M059J (cell line): ENCODE measurements around the gene CLSTN2. TPM values are rescaled to one million over a fixed set of nuclear protein-coding genes. Genes with fewer than 3 reads are reported as not detected.
A peak's percentile ranks its signal among the peaks of the same experiment; 100 is the strongest.

ENCODE experiments used
- DNase-seq: peaks from one replicate; pipeline ENCODE4 v3.0.0-alpha.2; 2012; ENCODE audit warnings: low read depth
- total RNA-seq: library from RNA; depleted of rRNA; stranded (reverse); fragments of >200 nt; shearing (Covaris generic); gene quantifications from 2 replicates; pipeline ENCODE4 v1.2.3, GENCODE V29; 2014

The CLSTN2 gene
- total RNA-seq, 1 experiment from 2014 or later: 7.6 TPM

GRCh38 chr3:140146668-140147067, 211.7 kb downstream of the CLSTN2 start:
- DNase-seq: no peak

DNA sequence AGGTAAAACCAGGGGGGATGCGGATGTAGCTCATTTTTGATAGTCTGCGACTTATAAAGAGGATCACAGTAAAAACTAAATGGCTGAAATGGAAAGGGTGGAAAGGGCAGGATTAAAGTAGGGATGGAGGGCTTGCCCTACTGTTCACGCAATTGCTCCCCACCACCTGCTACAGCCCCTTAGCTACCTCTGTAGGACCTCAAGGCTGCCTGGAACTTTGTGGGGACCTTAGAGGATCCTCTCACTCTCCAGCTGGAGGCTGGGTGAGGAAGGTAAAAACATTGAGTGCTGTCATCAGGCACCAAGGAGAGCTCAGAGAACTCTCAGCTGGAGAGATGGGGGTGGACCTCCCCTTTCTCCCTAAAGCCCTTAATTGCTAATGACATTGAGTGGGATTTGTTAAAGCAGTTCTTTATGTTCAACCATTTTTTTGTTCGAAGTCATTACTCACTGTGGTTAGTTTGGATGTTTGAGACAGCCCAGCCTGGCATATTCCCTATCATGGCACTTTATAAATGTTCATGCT, 213.0 kb downstream of the CLSTN2 start:
- DNase-seq: no peak

GRCh38 chr3:140148824-140149390, 213.9 kb downstream of the CLSTN2 start:
- DNase-seq: no peak

GRCh38 chr3:140151321-140151720, 216.3 kb downstream of the CLSTN2 start:
- no peak for DNase-seq

GRCh38 chr3:140152851-140153639, 218.1 kb downstream of the CLSTN2 start:
- peak; percentile 60 for DNase-seq

DNA sequence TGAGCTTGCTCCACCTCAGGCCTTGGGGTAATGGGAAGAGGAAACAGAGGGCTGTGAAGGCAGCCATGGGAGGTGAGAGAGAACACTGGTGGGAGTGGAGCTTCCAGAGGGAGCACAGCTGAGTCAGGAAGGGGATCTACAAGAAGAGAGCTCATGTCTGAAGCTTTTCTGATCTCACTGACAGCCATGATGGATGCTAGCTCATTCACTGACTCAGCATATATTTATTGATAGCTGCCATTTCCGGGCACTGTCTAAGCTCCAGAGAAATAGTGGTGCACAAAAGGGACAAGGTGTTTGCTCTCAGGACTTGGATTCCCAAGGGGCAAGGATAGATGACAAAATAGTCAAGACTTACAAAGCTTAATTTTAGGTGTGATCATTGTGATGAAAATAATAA, 218.8 kb downstream of the CLSTN2 start:
- DNase-seq: no peak

DNA sequence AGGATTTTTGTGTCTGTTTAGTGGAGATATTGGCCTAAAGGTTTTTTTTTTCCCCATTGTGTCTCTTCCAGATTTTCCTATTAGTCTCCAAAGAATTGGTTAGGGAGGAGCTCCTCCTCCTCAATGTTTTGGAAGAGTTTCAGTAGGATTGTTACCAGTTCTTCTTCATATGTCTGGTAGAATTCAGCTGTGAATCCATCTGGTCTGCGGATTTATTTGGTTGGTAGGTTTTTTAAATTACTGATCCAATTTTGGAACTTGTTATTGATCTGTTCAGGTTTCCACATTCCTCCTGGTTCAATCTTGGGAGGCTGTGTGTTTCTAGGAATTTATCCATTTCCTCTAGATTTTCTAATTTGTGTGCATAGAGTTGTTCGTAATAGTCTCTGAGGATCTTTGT, 222.2 kb downstream of the CLSTN2 start:
- DNase-seq: no peak

GRCh38 chr3:140159646-140160045, 224.7 kb downstream of the CLSTN2 start:
- no peak for DNase-seq

GRCh38 chr3:140160553-140160952, 225.6 kb downstream of the CLSTN2 start:
- no peak for DNase-seq

DNA sequence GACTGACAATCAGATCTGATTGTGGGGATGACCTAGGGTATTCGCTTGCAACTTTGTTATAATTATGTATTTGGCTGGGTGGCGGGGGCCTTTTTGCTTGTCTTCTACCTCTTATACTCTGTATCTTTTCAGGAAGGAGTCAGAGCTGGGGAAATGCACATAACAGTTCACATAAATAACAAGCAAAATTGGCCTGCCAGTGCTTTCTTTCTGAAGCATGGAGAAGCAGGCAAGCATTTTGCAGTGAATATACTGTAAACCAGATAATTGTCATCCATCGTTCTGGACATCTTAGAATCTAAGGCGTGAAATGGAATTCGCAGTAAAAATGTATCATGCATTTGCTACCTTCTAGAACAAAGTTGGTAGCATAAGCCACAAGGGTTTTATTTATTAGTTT, 227.6 kb downstream of the CLSTN2 start:
- DNase-seq: no peak

DNA sequence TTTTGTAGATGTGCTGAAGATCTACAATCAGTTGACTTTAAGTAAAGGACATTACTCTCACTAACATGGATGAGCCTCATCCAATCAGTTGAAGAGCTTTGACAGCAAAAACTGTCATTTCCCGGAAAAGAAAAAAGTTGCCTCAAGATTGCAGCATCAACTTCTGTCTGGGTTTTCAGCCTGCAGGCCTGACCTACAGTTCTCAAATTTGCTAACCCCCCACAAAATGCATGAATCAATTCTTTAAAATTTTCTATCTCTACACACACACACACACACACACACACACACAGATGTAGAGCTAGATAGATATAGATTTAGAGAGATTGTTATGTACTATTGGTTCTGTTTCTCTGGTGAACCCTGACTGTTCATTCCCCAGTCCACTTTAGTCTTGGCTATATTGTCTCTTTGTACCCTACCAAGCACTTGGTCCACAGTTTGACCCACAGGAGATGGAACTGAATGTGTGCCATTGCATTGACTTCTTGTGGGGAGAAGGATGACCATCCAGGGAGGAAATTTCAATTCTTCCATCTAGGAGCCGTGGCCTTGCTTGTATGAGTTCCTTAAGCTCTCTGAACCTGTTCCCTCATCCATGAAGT, 228.3 kb downstream of the CLSTN2 start:
- DNase-seq: no peak

GRCh38 chr3:140164156-140164555, 229.2 kb downstream of the CLSTN2 start:
- DNase-seq: no peak

- DNase-seq: peak; percentile 88
Observed at GRCh38 chr3:140164922-140165590, 230.1 kb downstream of the CLSTN2 start.

DNA sequence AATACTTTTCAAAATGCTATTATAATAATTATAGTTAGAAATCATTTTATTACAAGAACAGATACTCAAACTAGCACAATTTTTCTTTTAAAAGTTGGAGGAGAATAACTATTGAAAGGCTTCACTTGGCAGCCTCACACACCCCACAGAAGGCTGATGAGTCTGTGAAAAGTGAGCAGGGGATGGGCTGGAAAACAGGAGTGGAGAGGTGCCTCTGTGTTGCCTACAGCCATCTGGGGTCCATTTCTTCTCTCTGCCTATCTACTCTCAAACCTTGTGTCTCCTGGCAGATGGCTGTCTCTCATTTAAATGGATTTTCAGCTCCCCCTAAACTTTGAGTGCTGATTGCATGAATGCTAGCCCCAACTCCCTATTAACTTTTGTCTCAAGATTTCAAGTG, 230.8 kb downstream of the CLSTN2 start:
- no peak for DNase-seq

- no peak for DNase-seq
Observed at GRCh38 chr3:140166861-140167599, 232.0 kb downstream of the CLSTN2 start.

GRCh38 chr3:140167600-140168281, 232.8 kb downstream of the CLSTN2 start:
- DNase-seq: peak; percentile 42

GRCh38 chr3:140170612-140171011, 235.6 kb downstream of the CLSTN2 start:
- DNase-seq: peak; percentile 67

- peak; percentile 83 for DNase-seq
Observed at GRCh38 chr3:140176526-140176925, 241.5 kb downstream of the CLSTN2 start.

- peak; percentile 49 for DNase-seq
Observed at GRCh38 chr3:140177943-140178342, 243.0 kb downstream of the CLSTN2 start.

DNA sequence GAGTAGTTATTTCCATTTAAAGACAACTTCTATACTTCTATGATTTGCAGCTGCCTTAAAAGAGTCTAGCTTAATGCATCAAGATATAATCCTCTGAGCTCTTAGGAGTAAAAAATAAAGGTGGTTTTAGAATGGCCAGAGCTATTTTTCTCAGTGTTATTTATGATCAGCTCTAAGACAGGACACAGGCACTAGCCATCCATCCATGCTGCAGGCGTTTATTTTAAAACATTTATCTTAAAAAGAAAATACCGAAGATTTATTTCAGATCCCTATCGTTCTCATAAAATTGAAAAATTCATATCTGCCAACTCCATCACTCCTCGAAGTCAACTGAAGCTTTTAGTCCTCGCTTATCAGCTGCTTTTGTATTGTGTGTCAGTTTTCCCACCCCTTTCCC, 243.5 kb downstream of the CLSTN2 start:
- no peak for DNase-seq

DNA sequence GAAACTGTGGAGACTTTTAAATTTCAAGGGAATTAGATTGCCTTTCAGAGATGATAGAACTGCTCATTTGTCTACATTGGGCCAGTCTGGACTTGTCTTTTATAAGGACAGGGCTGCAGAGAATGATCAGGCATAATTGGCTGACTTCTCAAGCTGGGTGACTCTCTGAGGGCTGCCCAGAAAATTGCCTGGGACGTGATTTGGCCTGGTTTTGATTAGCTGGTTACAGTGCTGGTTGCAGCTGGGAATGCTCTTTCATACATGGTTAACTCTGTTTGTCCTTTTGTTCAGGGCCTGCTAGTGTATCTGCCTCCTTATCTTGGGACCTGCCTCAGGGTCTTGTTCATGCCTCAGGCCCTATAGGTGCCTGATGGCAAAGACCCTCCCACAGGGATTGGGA, 245.6 kb downstream of the CLSTN2 start:
- no peak for DNase-seq
